GM18858 (cell line): ENCODE measurements around the gene PCNX1.
"Not testable (repeated sequence)": the region's sequence is repeated elsewhere in the genome, so short reads cannot be mapped to it uniquely, and the experiment has no call there.

Source experiments
- ATAC-seq: cut with Tn5 transposase; IDR thresholded peaks from one replicate; pipeline ENCODE4 v1.9.1; 2021; ENCODE audit not compliant: unreplicated experiment

The PCNX1 gene

GRCh38 chr14:70909733-70910614, 2.7 kb downstream of the PCNX1 start:
- ATAC-seq: no peak

- ATAC-seq: no peak
These were observed 8.2 kb downstream of the PCNX1 start for GRCh38 chr14:70915415-70915814.

- ATAC-seq: no peak
These were observed 9.0 kb downstream of the PCNX1 start for GRCh38 chr14:70916300-70916699.

- ATAC-seq: no peak
These were observed 9.5 kb downstream of the PCNX1 start for GRCh38 chr14:70916799-70917198.

GRCh38 chr14:70917633-70918032, 10.4 kb downstream of the PCNX1 start:
- no peak for ATAC-seq

GRCh38 chr14:70919774-70920173, 12.5 kb downstream of the PCNX1 start:
- ATAC-seq: no peak

- ATAC-seq: no peak
These were observed 13.3 kb downstream of the PCNX1 start for GRCh38 chr14:70920608-70921007.

- ATAC-seq: no peak
These were observed 14.4 kb downstream of the PCNX1 start for GRCh38 chr14:70921669-70922068.

- no peak for ATAC-seq
These were observed 17.3 kb downstream of the PCNX1 start for GRCh38 chr14:70924521-70924920.

GRCh38 chr14:70926235-70926830, 19.1 kb downstream of the PCNX1 start:
- ATAC-seq: no peak

GRCh38 chr14:70931008-70931407, 23.7 kb downstream of the PCNX1 start:
- ATAC-seq: no peak

GRCh38 chr14:70934084-70934483, 26.8 kb downstream of the PCNX1 start:
- no peak for ATAC-seq

- peak; percentile 72 for ATAC-seq
These were observed 27.4 kb downstream of the PCNX1 start for GRCh38 chr14:70934502-70935134.

GRCh38 chr14:70935135-70935534, 27.9 kb downstream of the PCNX1 start:
- no peak for ATAC-seq

- ATAC-seq: not testable (repeated sequence)
These were observed 32.4 kb downstream of the PCNX1 start for GRCh38 chr14:70939693-70940092.

- not testable (repeated sequence) for ATAC-seq
These were observed 34.5 kb downstream of the PCNX1 start for GRCh38 chr14:70941637-70942341.

- no peak for ATAC-seq
These were observed 35.1 kb downstream of the PCNX1 start for GRCh38 chr14:70942342-70942706.

GRCh38 chr14:70942721-70943120, 35.5 kb downstream of the PCNX1 start:
- not testable (repeated sequence) for ATAC-seq

GRCh38 chr14:70943838-70944237, 36.6 kb downstream of the PCNX1 start:
- no peak for ATAC-seq

GRCh38 chr14:70947739-70948138, 40.5 kb downstream of the PCNX1 start:
- no peak for ATAC-seq

- ATAC-seq: no peak
These were observed 45.2 kb downstream of the PCNX1 start for GRCh38 chr14:70952485-70952884.
